ENCODE data around the gene ZNF462.

Gene ZNF462

DNA sequence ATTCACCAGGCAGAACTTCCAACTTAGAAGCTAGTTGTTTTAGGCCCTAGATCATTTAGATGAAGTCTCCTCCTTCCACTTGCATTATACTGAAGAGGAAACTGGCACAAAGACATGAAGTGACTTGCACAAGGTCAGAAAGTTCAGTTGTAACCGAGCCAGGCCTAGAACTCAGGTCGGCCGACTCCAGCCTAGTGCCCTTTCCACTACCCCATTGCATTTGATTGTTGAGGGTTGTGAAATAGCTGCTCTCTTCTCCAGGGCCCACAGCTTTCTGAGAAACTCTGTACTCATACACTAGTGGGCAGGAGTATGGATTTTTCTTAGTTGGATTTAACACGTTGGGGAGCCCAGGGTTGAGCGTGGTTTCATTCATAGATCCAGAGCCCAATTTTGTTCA, 5.6 kb downstream of the ZNF462 start:
- H4K91ac ChIP-seq (ENCODE audit: low read depth, low read length, poor library complexity): no peak overlapping the region
- no peak overlapping the region for H2AK5ac ChIP-seq (ENCODE audit: low read depth, low read length)
- H3K14ac ChIP-seq (ENCODE audit: low read length): no peak overlapping the region
- H3K79me1 ChIP-seq (ENCODE audit: low read depth, low read length): no peaks in the 10 kb centered on the region
- DNase-seq (ENCODE audit: low spot score): no peak
- H2AFZ ChIP-seq (ENCODE audit: low read length): no peak overlapping the region
- no peak overlapping the region for H3K4ac ChIP-seq (ENCODE audit: low read length)
- no peaks in the 10 kb centered on the region for H3K27me3 ChIP-seq (ENCODE audit: control insufficient read depth in 3 of 3, insufficient read depth in 3 of 3, low read depth in 1 of 3, low read length in 3 of 3)
- H3K9me3 ChIP-seq (replicated peaks in 1 of 2; ENCODE audit: control insufficient read depth in 2 of 2, insufficient read depth in 1 of 2, low read depth in 1 of 2, low read length in 2 of 2): peaks cover 0 to 67% of the 10 kb centered on the region in 2 donors
- peak overlapping the region; percentile 44 for H3K18ac ChIP-seq (ENCODE audit: low read length)
- H3K36me3 ChIP-seq (replicated peaks in 1 of 2; ENCODE audit: control insufficient read depth in 2 of 2, insufficient read depth in 2 of 2, low read length in 2 of 2): peaks cover 0 to 80% of the 10 kb centered on the region in 2 donors
- no peak overlapping the region for H3K4me3 ChIP-seq (ENCODE audit: low read length in 2 of 2)
- no peak overlapping the region for H3K23ac ChIP-seq (ENCODE audit: low read depth, low read length, poor library complexity)
- H3K9ac ChIP-seq (ENCODE audit: low read depth, low read length, poor library complexity): no peak overlapping the region
- no peak overlapping the region for H3K4me2 ChIP-seq (ENCODE audit: insufficient read depth, low read length, poor library complexity, severe bottlenecking)
- H2BK15ac ChIP-seq (ENCODE audit: low read length): no peak overlapping the region
- no peak overlapping the region for H3K27ac ChIP-seq (replicated peaks; ENCODE audit: low read length)
- no CpG with 5 or more reads among the region's 5 CpGs for WGBS, 2 donors (ENCODE audit: extremely low coverage in 2 of 2, insufficient read length in 2 of 2, insufficient replicate concordance in 1 of 2)
- H2BK120ac ChIP-seq (ENCODE audit: low read depth, low read length): no peak overlapping the region
- no peak overlapping the region for H2BK12ac ChIP-seq (ENCODE audit: low read length)
- no peak overlapping the region for H4K8ac ChIP-seq (ENCODE audit: low read depth, low read length)
- H3K4me1 ChIP-seq (ENCODE audit: control insufficient read depth in 2 of 2, insufficient read depth in 1 of 2, low read depth in 1 of 2, low read length in 2 of 2): peaks cover 4 to 15% of the 10 kb centered on the region in 2 donors
- H2BK5ac ChIP-seq (ENCODE audit: low read length): no peak overlapping the region

- no peak overlapping the region for H4K91ac ChIP-seq (ENCODE audit: low read depth, low read length, poor library complexity)
- H2BK12ac ChIP-seq (ENCODE audit: low read length): no peak overlapping the region
- no peak overlapping the region for H3K18ac ChIP-seq (ENCODE audit: low read length)
- H2BK5ac ChIP-seq (ENCODE audit: low read length): no peak overlapping the region
- no peak overlapping the region for H3K9ac ChIP-seq (ENCODE audit: low read depth, low read length, poor library complexity)
- H3K36me3 ChIP-seq (replicated peaks in 1 of 2; ENCODE audit: control insufficient read depth in 2 of 2, insufficient read depth in 2 of 2, low read length in 2 of 2): peaks cover 0 to 83% of the 10 kb centered on the region in 2 donors
- no peak overlapping the region for H2BK120ac ChIP-seq (ENCODE audit: low read depth, low read length)
- H3K79me1 ChIP-seq (ENCODE audit: low read depth, low read length): no peaks in the 10 kb centered on the region
- no peaks in the 10 kb centered on the region for H3K27me3 ChIP-seq (ENCODE audit: control insufficient read depth in 3 of 3, insufficient read depth in 3 of 3, low read depth in 1 of 3, low read length in 3 of 3)
- H3K14ac ChIP-seq (ENCODE audit: low read length): no peak overlapping the region
- peaks cover 0 to 71% of the 10 kb centered on the region in 2 donors for H3K9me3 ChIP-seq (replicated peaks in 1 of 2; ENCODE audit: control insufficient read depth in 2 of 2, insufficient read depth in 1 of 2, low read depth in 1 of 2, low read length in 2 of 2)
- H2BK15ac ChIP-seq (ENCODE audit: low read length): no peak overlapping the region
- no peak overlapping the region for H2AFZ ChIP-seq (ENCODE audit: low read length)
- H3K27ac ChIP-seq (replicated peaks; ENCODE audit: low read length): no peak overlapping the region
- H3K4me2 ChIP-seq (ENCODE audit: insufficient read depth, low read length, poor library complexity, severe bottlenecking): no peak overlapping the region
- no peak overlapping the region for H2AK5ac ChIP-seq (ENCODE audit: low read depth, low read length)
- no peak overlapping the region for H3K4me3 ChIP-seq (ENCODE audit: low read length in 2 of 2)
- H3K4ac ChIP-seq (ENCODE audit: low read length): no peak overlapping the region
- H3K4me1 ChIP-seq (ENCODE audit: control insufficient read depth in 2 of 2, insufficient read depth in 1 of 2, low read depth in 1 of 2, low read length in 2 of 2): peaks cover 4 to 15% of the 10 kb centered on the region in 2 donors
- WGBS, 2 donors (ENCODE audit: extremely low coverage in 2 of 2, insufficient read length in 2 of 2, insufficient replicate concordance in 1 of 2): no CpG with 5 or more reads among the region's 2 CpGs
- H4K8ac ChIP-seq (ENCODE audit: low read depth, low read length): no peak overlapping the region
- DNase-seq (ENCODE audit: low spot score): no peak
- H3K23ac ChIP-seq (ENCODE audit: low read depth, low read length, poor library complexity): no peak overlapping the region
These were observed 6.1 kb downstream of the ZNF462 start for GRCh38 chr9:106869028-106869427.

- Histone ChIP-seq H2BK5ac (ENCODE audit: low read length) (no peak overlapping the region), H3K4me3 (ENCODE audit: low read length in 2 of 2) (no peak overlapping the region), H2BK12ac (ENCODE audit: low read length) (no peak overlapping the region), H2BK15ac (ENCODE audit: low read length) (no peak overlapping the region), H3K14ac (ENCODE audit: low read length) (no peak overlapping the region), H2AK5ac (ENCODE audit: low read depth, low read length) (no peak overlapping the region), H3K36me3 (replicated peaks in 1 of 2; ENCODE audit: control insufficient read depth in 2 of 2, insufficient read depth in 2 of 2, low read length in 2 of 2) (peaks cover 0 to 87% of the 10 kb centered on the region in 2 donors), H3K9ac (ENCODE audit: low read depth, low read length, poor library complexity) (no peak overlapping the region), H3K18ac (ENCODE audit: low read length) (no peak overlapping the region), H2AFZ (ENCODE audit: low read length) (no peak overlapping the region), H3K9me3 (replicated peaks in 1 of 2; ENCODE audit: control insufficient read depth in 2 of 2, insufficient read depth in 1 of 2, low read depth in 1 of 2, low read length in 2 of 2) (peaks cover 0 to 75% of the 10 kb centered on the region in 2 donors), H4K8ac (ENCODE audit: low read depth, low read length) (no peak overlapping the region), H2BK120ac (ENCODE audit: low read depth, low read length) (no peak overlapping the region), H3K4ac (ENCODE audit: low read length) (no peak overlapping the region), H4K91ac (ENCODE audit: low read depth, low read length, poor library complexity) (no peak overlapping the region), H3K27ac (replicated peaks; ENCODE audit: low read length) (no peak overlapping the region), H3K27me3 (ENCODE audit: control insufficient read depth in 3 of 3, insufficient read depth in 3 of 3, low read depth in 1 of 3, low read length in 3 of 3) (no peaks in the 10 kb centered on the region), H3K79me1 (ENCODE audit: low read depth, low read length) (no peaks in the 10 kb centered on the region), H3K4me2 (ENCODE audit: insufficient read depth, low read length, poor library complexity, severe bottlenecking) (no peak overlapping the region), H3K4me1 (ENCODE audit: control insufficient read depth in 2 of 2, insufficient read depth in 1 of 2, low read depth in 1 of 2, low read length in 2 of 2) (peaks cover 4 to 18% of the 10 kb centered on the region in 2 donors), H3K23ac (ENCODE audit: low read depth, low read length, poor library complexity) (no peak overlapping the region)
- no peak for DNase-seq (ENCODE audit: low spot score)
- WGBS, 2 donors (ENCODE audit: extremely low coverage in 2 of 2, insufficient read length in 2 of 2, insufficient replicate concordance in 1 of 2): no CpG with 5 or more reads among the region's 3 CpGs
These were observed 6.5 kb downstream of the ZNF462 start for GRCh38 chr9:106869458-106869857.

GRCh38 chr9:106872641-106873040, 9.7 kb downstream of the ZNF462 start:
- H3K4me3 ChIP-seq (ENCODE audit: low read length in 2 of 2): no peak overlapping the region
- H4K91ac ChIP-seq (ENCODE audit: low read depth, low read length, poor library complexity): no peak overlapping the region
- H3K27me3 ChIP-seq (ENCODE audit: control insufficient read depth in 3 of 3, insufficient read depth in 3 of 3, low read depth in 1 of 3, low read length in 3 of 3): no peaks in the 10 kb centered on the region
- peaks cover 0 to 18% of the 10 kb centered on the region in 2 donors for H3K4me1 ChIP-seq (ENCODE audit: control insufficient read depth in 2 of 2, insufficient read depth in 1 of 2, low read depth in 1 of 2, low read length in 2 of 2)
- no peak overlapping the region for H2AK5ac ChIP-seq (ENCODE audit: low read depth, low read length)
- no peak overlapping the region for H3K23ac ChIP-seq (ENCODE audit: low read depth, low read length, poor library complexity)
- H3K9me3 ChIP-seq (replicated peaks in 1 of 2; ENCODE audit: control insufficient read depth in 2 of 2, insufficient read depth in 1 of 2, low read depth in 1 of 2, low read length in 2 of 2): peaks cover 0 to 68% of the 10 kb centered on the region in 2 donors
- H2BK5ac ChIP-seq (ENCODE audit: low read length): no peak overlapping the region
- H2BK120ac ChIP-seq (ENCODE audit: low read depth, low read length): no peak overlapping the region
- no peak overlapping the region for H2AFZ ChIP-seq (ENCODE audit: low read length)
- no peak overlapping the region for H3K14ac ChIP-seq (ENCODE audit: low read length)
- H2BK15ac ChIP-seq (ENCODE audit: low read length): no peak overlapping the region
- WGBS, 2 donors (ENCODE audit: extremely low coverage in 2 of 2, insufficient read length in 2 of 2, insufficient replicate concordance in 1 of 2): no CpG with 5 or more reads among the region's 5 CpGs
- H3K9ac ChIP-seq (ENCODE audit: low read depth, low read length, poor library complexity): no peak overlapping the region
- H3K4ac ChIP-seq (ENCODE audit: low read length): no peak overlapping the region
- no peaks in the 10 kb centered on the region for H3K79me1 ChIP-seq (ENCODE audit: low read depth, low read length)
- DNase-seq (ENCODE audit: low spot score): no peak
- no peak overlapping the region for H3K18ac ChIP-seq (ENCODE audit: low read length)
- no peak overlapping the region for H4K8ac ChIP-seq (ENCODE audit: low read depth, low read length)
- H3K27ac ChIP-seq (replicated peaks; ENCODE audit: low read length): no peak overlapping the region
- no peak overlapping the region for H2BK12ac ChIP-seq (ENCODE audit: low read length)
- peaks cover 0 to 93% of the 10 kb centered on the region in 2 donors for H3K36me3 ChIP-seq (replicated peaks in 1 of 2; ENCODE audit: control insufficient read depth in 2 of 2, insufficient read depth in 2 of 2, low read length in 2 of 2)
- no peak overlapping the region for H3K4me2 ChIP-seq (ENCODE audit: insufficient read depth, low read length, poor library complexity, severe bottlenecking)

All from neuronal stem cell (in vitro differentiated cells).